Osteoblast (primary cell): ENCODE measurements around the gene KREMEN1. TPM values are rescaled to one million over a fixed set of nuclear protein-coding genes. Genes with fewer than 3 reads are reported as not detected.

Source experiments
- DNase-seq: peaks from one replicate; pipeline ENCODE4 v3.0.0; 2011; ENCODE audit warnings: low spot score, mixed read lengths; ENCODE audit not compliant: insufficient read length; ENCODE audit errors: missing footprints
- H2AFZ ChIP-seq: 2 replicates; pipeline ENCODE4 v1.6.0; 2011; ENCODE audit warnings: mild to moderate bottlenecking, low read length
- H3K27ac ChIP-seq: 2 replicates; pipeline ENCODE4 v1.5.1; 2011; ENCODE audit warnings: mild to moderate bottlenecking, low read depth, low read length, moderate library complexity
- H3K27me3 ChIP-seq: 2 replicates; pipeline ENCODE4 v1.6.0; 2012; ENCODE audit warnings: mild to moderate bottlenecking, control low read depth, inconsistent platforms, low read length, moderate library complexity; ENCODE audit not compliant: insufficient read depth
- H3K36me3 ChIP-seq: 2 replicates; pipeline ENCODE4 v1.5.1; 2011; ENCODE audit warnings: mild to moderate bottlenecking, low read length, control low read depth, moderate library complexity; ENCODE audit not compliant: insufficient read depth
- H3K4me1 ChIP-seq: 2 replicates; pipeline ENCODE4 v1.5.1; 2011; ENCODE audit warnings: mild to moderate bottlenecking, low read length, control low read depth, moderate library complexity; ENCODE audit not compliant: insufficient read depth
- H3K4me2 ChIP-seq: 2 replicates; pipeline ENCODE4 v1.6.0; 2011; ENCODE audit warnings: mild to moderate bottlenecking, low read length; ENCODE audit not compliant: insufficient read depth
- H3K4me3 ChIP-seq: fragments of 200-600 bp; sonication (generic); 3 replicates; pipeline ENCODE4 v1.5.1; 2012; ENCODE audit warnings: mild to moderate bottlenecking, low read length, inconsistent platforms; ENCODE audit not compliant: insufficient read depth
- H3K79me2 ChIP-seq: 2 replicates; pipeline ENCODE4 v1.6.0; 2012; ENCODE audit warnings: mild to moderate bottlenecking, low read length, control low read depth, inconsistent platforms; ENCODE audit not compliant: insufficient read depth
- H3K9me3 ChIP-seq: 2 replicates; pipeline ENCODE4 v1.5.1; 2011; ENCODE audit warnings: low read depth, low read length, control low read depth
- H4K20me1 ChIP-seq: 2 replicates; pipeline ENCODE4 v1.6.0; 2012; ENCODE audit warnings: mild to moderate bottlenecking, low read length, control low read depth; ENCODE audit not compliant: insufficient read depth
- CTCF ChIP-seq: IDR thresholded peaks from 2 replicates; pipeline ENCODE4 v1.5.1; 2011; ENCODE audit warnings: mild to moderate bottlenecking, low read depth, low read length, moderate library complexity; ENCODE audit errors: extremely low read depth
- total RNA-seq: library from RNA; depleted of rRNA; stranded (reverse); fragments of >200 nt; gene quantifications from 2 replicates; pipeline ENCODE4 v1.2.3, GENCODE V29; 2012

KREMEN1 gene
- total RNA-seq, 1 donor: 6.5 TPM

GRCh38 chr22:29207562-29208501, 135.0 kb downstream of the KREMEN1 start:
- DNase-seq: peak; percentile 84
- Histone ChIP-seq H4K20me1 (no peaks in the 10 kb centered on the region), H3K4me1 (peaks cover under 1% of the 10 kb centered on the region), H3K36me3 (no peaks in the 10 kb centered on the region), H3K79me2 (no peaks in the 10 kb centered on the region), H3K27me3 (peaks cover 34% of the 10 kb centered on the region), H3K27ac (no peak overlapping the region), H2AFZ (no peak overlapping the region), H3K9me3 (no peaks in the 10 kb centered on the region), H3K4me2 (no peak overlapping the region), H3K4me3 (no peak overlapping the region)
- TF ChIP-seq CTCF: no peak

GRCh38 chr22:29208502-29208862, 135.6 kb downstream of the KREMEN1 start:
- Histone ChIP-seq H3K4me3 (no peak overlapping the region), H3K27me3 (peaks cover 34% of the 10 kb centered on the region), H2AFZ (no peak overlapping the region), H4K20me1 (no peaks in the 10 kb centered on the region), H3K27ac (no peak overlapping the region), H3K9me3 (no peaks in the 10 kb centered on the region), H3K79me2 (no peaks in the 10 kb centered on the region), H3K36me3 (no peaks in the 10 kb centered on the region), H3K4me1 (no peaks in the 10 kb centered on the region), H3K4me2 (no peak overlapping the region)
- TF ChIP-seq CTCF: no peak
- peak; percentile 89 for DNase-seq

- H3K4me1 ChIP-seq: no peaks in the 10 kb centered on the region
- H3K27me3 ChIP-seq: peaks cover 34% of the 10 kb centered on the region
- TF ChIP-seq CTCF: no peak
- no peaks in the 10 kb centered on the region for H3K36me3 ChIP-seq
- peak; percentile 78 for DNase-seq
- no peak overlapping the region for H3K4me3 ChIP-seq
- no peak overlapping the region for H2AFZ ChIP-seq
- H4K20me1 ChIP-seq: no peaks in the 10 kb centered on the region
- no peak overlapping the region for H3K4me2 ChIP-seq
- H3K27ac ChIP-seq: no peak overlapping the region
- H3K79me2 ChIP-seq: no peaks in the 10 kb centered on the region
- no peaks in the 10 kb centered on the region for H3K9me3 ChIP-seq
These were observed 136.2 kb downstream of the KREMEN1 start for GRCh38 chr22:29208879-29209623.

GRCh38 chr22:29209624-29209929, 136.7 kb downstream of the KREMEN1 start:
- H3K27ac ChIP-seq: no peak overlapping the region
- no peaks in the 10 kb centered on the region for H3K79me2 ChIP-seq
- no peaks in the 10 kb centered on the region for H4K20me1 ChIP-seq
- peaks cover 34% of the 10 kb centered on the region for H3K27me3 ChIP-seq
- H2AFZ ChIP-seq: no peak overlapping the region
- no peak for DNase-seq
- no peaks in the 10 kb centered on the region for H3K36me3 ChIP-seq
- H3K9me3 ChIP-seq: no peaks in the 10 kb centered on the region
- no peak overlapping the region for H3K4me3 ChIP-seq
- no peak overlapping the region for H3K4me2 ChIP-seq
- H3K4me1 ChIP-seq: no peaks in the 10 kb centered on the region
- TF ChIP-seq CTCF: no peak
